SH-SY5Y (cell line): ENCODE results near the gene FOXF1.

Source experiments
- GATA2 ChIP-seq: IDR thresholded peaks from 2 replicates; pipeline ENCODE4 v1.6.1; 2011; ENCODE audit warnings: mild to moderate bottlenecking, low read depth, low read length
- GATA3 ChIP-seq: IDR thresholded peaks from 2 replicates; pipeline ENCODE4 v1.6.1; 2011; ENCODE audit warnings: low read depth, mild to moderate bottlenecking, low read length, moderate library complexity

GRCh38 chr16:86494039-86494564 lies 16.2 kb upstream of the FOXF1 start:
- TF ChIP-seq GATA2: no peak
- TF ChIP-seq GATA3: no peak
